Epithelial cell of proximal tubule (primary cell): ENCODE data around the gene MAGEA10. TPM values are rescaled to one million over a fixed set of nuclear protein-coding genes. Genes with fewer than 3 reads are reported as not detected.

ENCODE experiments used
- DNase-seq: peaks from one replicate; pipeline ENCODE4 v3.0.0-alpha.2; 2011; ENCODE audit warnings: low read depth
- H3K4me3 ChIP-seq: 2 replicates; pipeline ENCODE4 v1.5.1; 2011; ENCODE audit warnings: low read depth, mild to moderate bottlenecking, low read length
- CTCF ChIP-seq: conservative IDR thresholded peaks from 2 replicates; pipeline ENCODE4 v1.5.1; 2012; ENCODE audit warnings: low read depth, mild to moderate bottlenecking, low read length
- total RNA-seq: library from RNA; depleted of rRNA; stranded (reverse); fragments of >200 nt; gene quantifications from 2 replicates; pipeline ENCODE4 v1.2.3, GENCODE V29; 2015

Gene MAGEA10
- total RNA-seq, 1 donor from 2014 or later, result not detected

GRCh38 chrX:152155766-152156310 is 17.5 kb upstream of the MAGEA10 start:
- TF ChIP-seq CTCF, result no peak
- DNase-seq, result no peak
- no peak overlapping the region for H3K4me3 ChIP-seq

- TF ChIP-seq CTCF, result no peak
- no peak for DNase-seq
- H3K4me3 ChIP-seq, result no peak overlapping the region
These were observed 15.7 kb upstream of the MAGEA10 start for GRCh38 chrX:152154050-152154449.

GRCh38 chrX:152151256-152151655 is 12.9 kb upstream of the MAGEA10 start:
- DNase-seq, result no peak
- H3K4me3 ChIP-seq, result no peak overlapping the region
- TF ChIP-seq CTCF, result no peak

- TF ChIP-seq CTCF, result no peak
- H3K4me3 ChIP-seq, result no peak overlapping the region
- DNase-seq, result no peak
These were observed 11.3 kb upstream of the MAGEA10 start for GRCh38 chrX:152149648-152150047.

- no peak for TF ChIP-seq CTCF
- no peak overlapping the region for H3K4me3 ChIP-seq
- DNase-seq, result no peak
These were observed 1.2 kb upstream of the MAGEA10 start for GRCh38 chrX:152139589-152139988.

DNA sequence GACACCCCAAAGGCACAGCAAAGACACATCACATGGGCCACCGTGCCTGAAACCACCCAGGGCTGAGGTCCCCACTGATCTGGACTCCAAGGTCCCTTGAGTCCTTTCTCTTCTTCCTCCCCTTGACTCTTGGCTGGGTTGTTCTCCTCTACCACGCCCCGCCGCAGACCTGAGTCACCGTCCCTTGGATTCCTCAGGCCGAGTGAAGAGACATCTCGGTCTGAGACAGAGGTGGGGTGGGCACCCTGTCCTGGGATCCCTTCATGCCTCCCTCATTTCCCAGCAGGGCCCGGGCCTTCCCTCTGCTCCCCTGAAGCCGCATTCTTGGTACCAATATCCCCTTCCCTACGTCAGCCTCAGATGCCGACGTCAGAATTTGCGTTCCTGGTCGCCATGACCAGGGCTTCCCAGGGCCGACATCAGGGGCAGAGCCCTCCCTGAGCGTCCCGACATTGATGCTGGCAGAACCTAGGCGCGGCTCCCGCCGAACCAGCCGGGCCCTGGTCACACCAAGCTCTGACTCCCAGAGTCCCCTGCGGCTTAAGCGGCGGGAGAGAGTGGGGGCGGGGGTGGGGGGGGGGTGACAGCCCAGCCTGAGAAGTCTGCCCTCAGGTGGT is 498 bp downstream of the MAGEA10 start:
- no peak for DNase-seq
- no peak for TF ChIP-seq CTCF
- no peak overlapping the region for H3K4me3 ChIP-seq

- no peak for TF ChIP-seq CTCF
- no peak overlapping the region for H3K4me3 ChIP-seq
- no peak for DNase-seq
These were observed 2.1 kb downstream of the MAGEA10 start for GRCh38 chrX:152136312-152136711.
